Osteocyte (in vitro differentiated cells): ENCODE results near the gene C2CD2L. TPM values are rescaled to one million over a fixed set of nuclear protein-coding genes. Genes with fewer than 3 reads are reported as not detected.

ENCODE experiments used
- DNase-seq: peaks from one replicate; pipeline ENCODE4 v3.0.0; 2021; ENCODE audit warnings: mixed read lengths; ENCODE audit not compliant: unreplicated experiment; ENCODE audit errors: extremely low spot score
- H3K27ac Mint-ChIP-seq: one replicate; pipeline ENCODE4 v1.8.0; 2021; ENCODE audit warnings: mild to moderate bottlenecking, mixed read lengths; ENCODE audit not compliant: unreplicated experiment
- H3K27me3 Mint-ChIP-seq: one replicate; pipeline ENCODE4 v1.8.0; 2021; ENCODE audit warnings: mixed read lengths; ENCODE audit not compliant: unreplicated experiment
- H3K36me3 Mint-ChIP-seq: one replicate; pipeline ENCODE4 v1.8.0; 2021; ENCODE audit warnings: mixed read lengths; ENCODE audit not compliant: unreplicated experiment
- H3K4me1 Mint-ChIP-seq: one replicate; pipeline ENCODE4 v1.8.0; 2021; ENCODE audit warnings: mixed read lengths; ENCODE audit not compliant: unreplicated experiment
- H3K4me3 Mint-ChIP-seq: one replicate; pipeline ENCODE4 v1.8.0; 2021; ENCODE audit warnings: mild to moderate bottlenecking, moderate library complexity, mixed read lengths; ENCODE audit not compliant: unreplicated experiment
- H3K9me3 Mint-ChIP-seq: one replicate; pipeline ENCODE4 v1.8.0; 2021; ENCODE audit warnings: mixed read lengths; ENCODE audit not compliant: unreplicated experiment
- total RNA-seq: library from RNA; stranded (reverse); gene quantifications from 2 replicates; pipeline ENCODE4 v1.2.1, GENCODE V29; 2021
- TF ChIP-seq, protein P1 (sequence below): fragments of 200-600 bp; sonication (generic); IDR thresholded peaks from 2 replicates; pipeline ENCODE4 v1.5.0; 2021; ENCODE audit warnings: antibody characterized with exemption, mild to moderate bottlenecking, moderate library complexity

Gene C2CD2L
- total RNA-seq, 1 donor from 2014 or later, result 11.7 TPM

DNA sequence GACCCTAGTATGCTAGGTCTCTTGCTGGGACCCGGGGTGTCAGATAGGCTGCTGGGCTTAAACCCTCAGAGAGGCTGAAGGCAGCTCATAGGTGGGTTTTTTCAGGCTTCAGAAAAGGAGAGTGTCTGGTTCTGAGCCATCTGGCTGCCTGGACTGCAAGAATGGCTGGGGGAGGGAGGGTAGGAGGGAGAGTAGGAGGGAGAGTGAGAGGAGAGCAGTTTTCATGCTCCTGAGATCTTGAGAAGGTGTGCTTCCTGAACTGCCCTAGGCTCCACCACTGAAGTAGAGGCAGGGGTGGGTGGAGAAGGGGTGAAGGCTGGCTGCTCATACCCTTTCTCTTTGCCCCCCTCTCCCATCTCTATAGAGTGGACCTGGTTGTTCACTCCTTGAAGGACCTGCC lies 17.8 kb upstream of the C2CD2L start:
- Mint-ChIP-seq H3K36me3 (no peaks in the 10 kb centered on the region), H3K27me3 (no peaks in the 10 kb centered on the region), H3K27ac (no peak overlapping the region), H3K9me3 (no peaks in the 10 kb centered on the region), H3K4me3 (no peak overlapping the region), H3K4me1 (peaks cover 38% of the 10 kb centered on the region)
- TF ChIP-seq, protein P1, sequence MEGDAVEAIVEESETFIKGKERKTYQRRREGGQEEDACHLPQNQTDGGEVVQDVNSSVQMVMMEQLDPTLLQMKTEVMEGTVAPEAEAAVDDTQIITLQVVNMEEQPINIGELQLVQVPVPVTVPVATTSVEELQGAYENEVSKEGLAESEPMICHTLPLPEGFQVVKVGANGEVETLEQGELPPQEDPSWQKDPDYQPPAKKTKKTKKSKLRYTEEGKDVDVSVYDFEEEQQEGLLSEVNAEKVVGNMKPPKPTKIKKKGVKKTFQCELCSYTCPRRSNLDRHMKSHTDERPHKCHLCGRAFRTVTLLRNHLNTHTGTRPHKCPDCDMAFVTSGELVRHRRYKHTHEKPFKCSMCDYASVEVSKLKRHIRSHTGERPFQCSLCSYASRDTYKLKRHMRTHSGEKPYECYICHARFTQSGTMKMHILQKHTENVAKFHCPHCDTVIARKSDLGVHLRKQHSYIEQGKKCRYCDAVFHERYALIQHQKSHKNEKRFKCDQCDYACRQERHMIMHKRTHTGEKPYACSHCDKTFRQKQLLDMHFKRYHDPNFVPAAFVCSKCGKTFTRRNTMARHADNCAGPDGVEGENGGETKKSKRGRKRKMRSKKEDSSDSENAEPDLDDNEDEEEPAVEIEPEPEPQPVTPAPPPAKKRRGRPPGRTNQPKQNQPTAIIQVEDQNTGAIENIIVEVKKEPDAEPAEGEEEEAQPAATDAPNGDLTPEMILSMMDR, result no peak
- DNase-seq, result no peak

DNA sequence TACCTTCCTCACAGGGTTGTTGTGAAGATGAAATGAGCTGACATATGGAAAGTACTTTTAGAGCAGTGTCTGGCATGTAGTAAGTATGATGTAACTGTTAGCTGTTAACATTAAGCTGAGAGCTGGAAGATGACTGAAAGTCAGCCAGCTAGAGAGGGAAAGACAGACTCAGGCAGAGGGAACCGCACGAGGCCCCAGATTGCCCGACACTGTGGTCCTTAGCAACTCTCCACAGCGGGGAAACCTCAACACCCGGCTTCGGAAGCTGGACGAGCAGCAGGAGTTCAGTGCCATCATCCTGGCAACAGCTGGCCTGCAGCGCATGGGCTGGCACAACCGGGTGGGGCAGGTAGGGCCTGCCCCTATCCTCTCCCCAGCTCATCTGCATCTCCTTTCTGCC lies 16.0 kb upstream of the C2CD2L start:
- no peak for DNase-seq
- Mint-ChIP-seq H3K36me3 (no peaks in the 10 kb centered on the region), H3K4me1 (peaks cover 32% of the 10 kb centered on the region), H3K27ac (no peak overlapping the region), H3K27me3 (no peaks in the 10 kb centered on the region), H3K9me3 (no peaks in the 10 kb centered on the region), H3K4me3 (no peak overlapping the region)
- TF ChIP-seq, protein P1, result no peak

- Mint-ChIP-seq H3K4me1 (peaks cover 30% of the 10 kb centered on the region), H3K9me3 (no peaks in the 10 kb centered on the region), H3K27me3 (no peaks in the 10 kb centered on the region), H3K4me3 (peak overlapping the region; percentile 22), H3K27ac (peak overlapping the region; percentile 10), H3K36me3 (peaks cover 8% of the 10 kb centered on the region)
- DNase-seq, result no peak
- TF ChIP-seq, protein P1, result no peak
Measured at GRCh38 chr11:119091966-119092879, 14.9 kb upstream of the C2CD2L start.

DNA sequence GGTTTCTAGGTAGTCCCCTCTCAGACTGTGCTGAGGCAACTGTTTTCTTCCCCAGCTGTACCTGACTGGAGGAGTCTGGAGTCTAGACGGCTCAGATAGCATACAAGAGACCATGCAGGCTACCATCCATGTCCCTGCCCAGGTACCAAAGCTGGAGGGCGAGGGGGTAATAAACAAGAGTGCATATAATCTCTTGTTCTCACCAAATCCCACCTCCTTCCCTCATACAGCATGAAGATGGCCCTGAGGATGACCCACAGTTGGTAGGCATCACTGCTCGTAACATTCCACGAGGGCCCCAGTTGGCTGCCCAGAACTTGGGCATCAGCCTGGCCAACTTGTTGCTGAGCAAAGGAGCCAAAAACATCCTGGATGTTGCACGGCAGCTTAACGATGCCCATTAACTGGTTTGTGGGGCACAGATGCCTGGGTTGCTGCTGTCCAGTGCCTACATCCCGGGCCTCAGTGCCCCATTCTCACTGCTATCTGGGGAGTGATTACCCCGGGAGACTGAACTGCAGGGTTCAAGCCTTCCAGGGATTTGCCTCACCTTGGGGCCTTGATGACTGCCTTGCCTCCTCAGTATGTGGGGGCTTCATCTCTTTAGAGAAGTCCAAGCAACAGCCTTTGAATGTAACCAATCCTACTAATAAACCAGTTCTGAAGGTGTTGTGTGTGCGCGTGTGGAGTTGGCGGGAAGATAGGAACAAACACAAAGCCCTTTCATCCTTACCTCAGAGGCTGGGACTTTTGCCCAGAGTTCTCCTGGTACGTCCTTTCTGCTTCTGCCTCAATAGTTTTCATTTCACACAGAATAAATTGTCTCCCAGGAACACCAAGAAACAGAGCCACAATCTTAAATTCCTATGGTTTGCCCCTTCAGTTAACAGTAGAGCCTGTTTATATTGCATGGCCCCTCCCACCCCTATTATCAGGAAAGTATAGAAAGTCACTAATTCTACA lies 14.0 kb upstream of the C2CD2L start:
- H3K36me3 Mint-ChIP-seq, result peaks cover 15% of the 10 kb centered on the region
- DNase-seq, result no peak
- H3K4me3 Mint-ChIP-seq, result peak overlapping the region; percentile 83
- no peaks in the 10 kb centered on the region for H3K27me3 Mint-ChIP-seq
- TF ChIP-seq, protein P1, result no peak
- peak overlapping the region; percentile 88 for H3K27ac Mint-ChIP-seq
- peaks cover 30% of the 10 kb centered on the region for H3K4me1 Mint-ChIP-seq
- no peaks in the 10 kb centered on the region for H3K9me3 Mint-ChIP-seq
